Tongue (tissue), 2 donors: ENCODE data around the gene MAPK12. TPM values are rescaled to one million over a fixed set of nuclear protein-coding genes. Genes with fewer than 3 reads are reported as not detected.
A peak's percentile ranks its signal among the peaks of the same experiment; 100 is the strongest.

Experiments
- DNase-seq: peaks from one replicate; pipeline ENCODE4 v3.0.0-alpha.2; 2015
- total RNA-seq: library from RNA; depleted of rRNA; stranded (reverse); fragments of >200 nt; gene quantifications from one replicate; pipeline ENCODE4 v1.2.3, GENCODE V29; 2014

MAPK12 gene
- total RNA-seq, 1 donor from 2014 or later, result 29.4 TPM

DNA sequence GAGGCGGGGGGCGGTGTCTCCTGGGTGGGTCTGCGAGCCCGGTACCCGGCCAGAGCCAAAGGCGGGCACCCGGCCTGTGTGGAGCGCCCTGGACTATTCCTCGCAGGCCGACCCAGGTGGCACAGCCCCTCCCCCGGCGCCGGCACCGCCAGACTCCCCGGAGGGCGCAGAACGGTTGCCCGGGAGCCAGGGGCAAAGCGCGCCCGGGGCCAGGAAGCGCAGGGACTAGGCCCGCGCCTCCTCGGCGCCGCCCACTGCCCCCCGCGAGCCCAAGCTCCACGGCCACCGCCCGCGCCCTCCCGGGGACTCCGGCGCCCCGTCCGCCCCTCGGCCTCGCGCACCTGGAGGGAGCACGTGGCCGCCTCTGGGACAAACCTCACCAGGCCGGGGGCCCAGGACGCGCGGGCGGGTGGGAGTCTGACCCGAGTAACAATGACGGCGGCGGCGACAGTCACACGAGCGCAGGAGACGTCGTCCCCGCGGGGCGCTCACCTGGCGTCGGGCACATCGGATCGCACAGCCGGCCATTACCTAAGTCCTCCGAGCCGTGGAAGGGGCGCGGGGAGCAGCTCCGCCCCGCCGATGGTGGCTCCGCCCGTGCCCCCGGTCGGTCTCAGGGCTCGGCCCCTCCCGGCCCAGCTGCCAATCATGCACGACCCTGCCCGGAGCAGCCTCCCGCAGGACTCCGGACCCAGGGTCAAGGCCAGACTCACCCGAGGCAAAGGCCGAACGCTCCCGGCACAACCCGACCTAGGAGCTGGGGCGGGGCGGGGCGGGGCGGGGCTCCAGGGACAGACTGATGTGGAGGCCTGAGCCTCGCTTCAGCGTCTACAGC is 38.5 kb upstream of the MAPK12 start:
- DNase-seq, result no peak

DNA sequence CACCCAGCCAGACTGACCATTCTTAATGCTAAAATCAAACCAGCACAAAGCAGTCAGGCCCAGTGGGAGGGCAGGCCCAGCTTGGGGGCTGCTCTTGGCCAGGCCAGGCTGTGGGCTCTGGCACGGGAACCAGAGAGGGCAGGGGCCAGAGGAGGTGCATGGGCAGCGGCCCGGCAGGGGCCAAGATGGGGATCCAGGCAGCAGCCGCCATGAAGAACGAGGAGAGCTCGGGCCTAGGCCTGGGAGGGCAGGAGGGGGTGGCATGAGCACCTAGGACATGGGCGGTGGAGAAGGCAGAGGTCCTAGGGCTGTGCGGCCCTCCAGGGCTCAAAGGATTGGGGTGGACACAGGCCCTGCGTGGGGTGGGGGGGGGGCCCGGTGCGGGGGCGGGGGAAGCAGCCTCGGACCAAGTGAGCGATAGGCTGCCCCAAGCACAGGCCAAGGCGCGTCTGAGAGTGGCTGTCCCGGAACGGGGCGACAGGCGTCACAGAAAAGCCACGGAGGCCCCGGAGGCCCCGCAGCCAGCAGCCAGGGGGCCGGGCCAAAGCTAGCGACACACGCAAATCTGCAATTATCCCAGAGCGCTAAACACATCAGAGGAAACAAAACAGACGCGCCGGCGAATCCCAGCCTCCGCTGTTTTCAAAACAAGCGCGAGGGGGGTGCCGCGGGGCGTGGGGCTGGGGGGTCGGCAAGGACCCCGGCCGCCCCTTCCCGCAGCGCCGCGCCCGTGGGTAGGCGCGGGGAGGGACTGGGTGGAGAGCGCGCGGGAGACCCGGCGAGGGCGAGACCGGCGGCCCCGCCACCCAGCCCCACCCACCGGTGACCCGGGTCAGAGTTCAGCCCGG is 37.7 kb upstream of the MAPK12 start:
- peak; percentile 49 for DNase-seq

GRCh38 chr22:50298266-50298637 is 36.8 kb upstream of the MAPK12 start:
- no peak for DNase-seq

- no peak for DNase-seq
Measured at GRCh38 chr22:50297510-50298265, 36.2 kb upstream of the MAPK12 start.

DNA sequence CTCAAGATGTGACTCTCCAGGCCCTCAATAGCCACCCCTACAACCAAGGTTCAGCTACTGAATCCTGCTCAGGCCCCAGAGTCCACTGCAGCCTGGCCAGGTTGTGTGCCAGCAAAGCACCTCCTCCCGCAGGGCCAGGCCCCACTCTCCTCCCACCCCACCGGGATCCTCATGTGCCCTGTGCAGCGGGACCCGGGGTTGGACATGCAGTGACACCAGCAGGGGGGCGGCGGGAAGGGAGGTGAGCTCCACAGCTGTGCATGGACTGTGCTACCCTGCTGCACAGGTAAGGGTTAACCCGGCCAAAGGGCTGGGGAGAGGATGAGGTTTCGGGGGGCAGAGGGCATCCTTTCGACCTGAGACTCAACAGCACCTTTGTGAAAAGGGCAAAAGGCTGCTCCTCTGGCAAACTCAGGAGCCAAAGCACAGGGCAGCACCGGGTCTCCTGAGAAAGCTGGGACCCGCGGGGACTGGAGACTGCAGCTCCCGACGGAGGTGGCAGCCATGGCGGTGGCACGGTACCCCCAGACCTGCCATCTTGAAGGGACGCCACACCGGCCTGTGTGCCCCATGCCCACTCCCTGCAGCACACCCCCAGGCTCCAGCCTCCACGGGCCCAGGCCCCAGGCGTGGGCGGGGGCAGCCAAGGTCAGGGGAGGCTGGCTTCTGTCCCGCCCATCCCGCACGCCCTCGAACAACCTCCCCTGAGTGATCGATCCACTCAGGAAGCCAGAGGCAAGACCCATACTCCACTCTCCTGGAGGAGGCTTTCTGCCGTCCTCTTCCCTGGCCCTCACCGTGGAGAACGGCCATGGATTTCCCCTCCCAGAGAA is 35.4 kb upstream of the MAPK12 start:
- DNase-seq, result no peak

DNA sequence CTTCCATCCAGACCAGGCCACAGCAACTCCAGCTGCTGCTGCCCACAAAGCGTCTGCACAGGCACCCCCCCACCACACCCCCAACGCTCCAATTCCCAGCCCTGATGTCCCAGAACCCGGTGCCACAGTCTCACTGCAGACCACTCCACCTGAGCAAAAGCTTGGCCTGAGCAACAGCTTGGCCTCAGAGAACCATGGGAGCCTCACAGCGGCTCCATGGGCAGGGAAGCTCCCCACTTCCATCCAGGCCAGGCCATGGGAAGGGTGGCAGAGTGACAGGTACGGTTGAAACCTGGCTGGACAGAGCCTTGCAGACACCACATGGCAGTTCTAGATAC is 32.8 kb upstream of the MAPK12 start:
- no peak for DNase-seq

GRCh38 chr22:50293441-50294318 is 32.2 kb upstream of the MAPK12 start:
- DNase-seq, result peak; percentile 82

DNA sequence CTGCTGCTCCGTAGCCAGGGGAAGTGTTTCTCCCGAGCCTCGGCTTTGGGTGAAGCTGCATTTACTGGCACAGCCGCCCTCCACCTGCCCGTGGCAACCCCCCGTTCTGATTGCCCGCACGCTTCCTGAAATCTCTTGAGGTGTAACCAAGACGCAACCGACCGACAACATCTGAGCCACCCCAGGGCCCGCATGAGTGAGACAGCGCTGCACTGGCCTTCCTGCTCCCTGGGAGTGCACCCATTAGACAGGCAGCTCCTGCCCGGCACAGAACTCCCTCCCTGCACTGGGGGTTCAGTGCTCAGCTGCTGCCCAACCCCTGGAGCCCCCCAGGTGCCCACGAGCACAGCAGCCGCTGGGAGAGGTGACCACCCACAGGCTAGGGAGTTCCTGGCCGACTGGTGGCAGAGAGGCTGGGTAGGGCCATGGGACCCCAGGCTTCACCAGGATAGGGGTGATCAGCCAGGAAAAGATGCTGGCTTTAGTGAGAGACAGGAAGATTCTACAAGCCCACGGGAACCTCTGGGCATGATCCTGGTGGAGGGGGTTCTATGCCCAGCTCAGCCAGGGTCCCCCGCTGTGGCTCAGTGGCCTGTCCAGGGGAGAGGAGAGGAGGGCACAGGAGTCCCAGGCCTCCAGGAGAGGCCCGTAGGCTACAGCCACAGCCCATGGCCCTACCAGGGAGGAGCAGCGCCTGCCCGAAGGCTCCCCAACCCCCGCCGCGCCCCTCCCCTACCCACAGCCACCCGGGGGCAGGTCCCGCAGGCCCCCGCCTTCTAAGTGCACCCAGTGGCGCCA is 31.4 kb upstream of the MAPK12 start:
- no peak for DNase-seq

- DNase-seq, result no peak
Measured at GRCh38 chr22:50289942-50290630, 28.6 kb upstream of the MAPK12 start.

DNA sequence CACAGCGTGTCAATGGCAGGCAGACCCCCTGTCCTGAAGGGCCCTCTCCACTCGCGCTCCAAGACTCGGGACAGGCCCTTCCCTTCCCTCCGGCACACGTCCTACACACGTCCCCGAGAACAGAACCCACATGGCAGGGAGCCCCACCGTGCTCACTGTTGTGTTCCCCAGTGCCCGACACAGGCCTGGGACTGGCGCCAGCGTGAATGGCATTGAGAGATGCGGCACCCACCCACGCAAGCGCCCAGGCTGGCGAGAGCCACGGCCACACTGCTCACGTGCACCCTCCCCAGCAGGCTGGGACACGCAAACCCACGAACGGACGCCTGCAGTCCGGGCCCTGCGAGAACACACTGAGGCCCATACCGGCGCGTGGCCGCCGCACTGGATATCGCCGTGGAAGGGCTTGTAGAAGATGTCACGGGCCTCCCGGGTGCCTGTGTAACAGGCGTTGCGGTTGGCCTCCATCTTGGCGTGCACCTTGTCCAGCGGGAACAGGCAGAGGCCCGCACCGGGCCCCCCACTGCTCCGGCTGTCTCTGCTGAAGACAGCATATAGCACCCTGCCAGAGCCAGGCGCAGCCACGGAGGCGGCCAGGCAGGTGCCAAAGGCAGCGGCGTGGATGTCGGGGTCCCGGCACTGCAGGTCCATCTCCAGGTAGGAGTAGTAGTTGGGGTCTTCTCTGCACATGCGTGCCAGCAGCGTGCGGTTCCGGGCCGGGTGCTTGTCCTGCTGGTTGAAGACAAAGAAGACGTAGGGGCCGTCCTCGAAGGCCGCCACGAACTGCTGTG is 27.9 kb upstream of the MAPK12 start:
- no peak for DNase-seq

DNA sequence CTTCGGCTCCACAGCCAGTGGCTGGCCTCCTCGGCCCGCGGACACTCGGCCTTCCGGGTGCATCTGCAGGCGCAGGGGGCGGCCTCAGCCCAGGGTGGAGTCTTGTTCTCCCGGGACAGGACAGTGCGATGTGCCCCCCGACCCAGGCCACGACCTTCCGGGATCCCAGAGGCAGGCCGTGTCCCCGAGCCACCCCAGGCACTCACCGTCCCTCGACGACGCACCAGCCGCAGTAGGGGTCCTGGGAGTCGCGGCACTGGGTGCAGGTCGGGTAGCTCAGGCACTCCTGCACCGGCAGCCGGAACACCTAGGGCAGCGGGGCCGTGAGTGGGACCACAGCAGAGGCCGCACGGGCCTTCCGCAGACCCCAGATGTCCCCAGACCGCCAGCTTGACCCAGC is 26.2 kb upstream of the MAPK12 start:
- DNase-seq, result no peak

GRCh38 chr22:50286701-50287318 is 25.3 kb upstream of the MAPK12 start:
- DNase-seq, result no peak

GRCh38 chr22:50286275-50286674 is 24.8 kb upstream of the MAPK12 start:
- no peak for DNase-seq

GRCh38 chr22:50285568-50286229 is 24.2 kb upstream of the MAPK12 start:
- DNase-seq, result no peak

GRCh38 chr22:50284479-50284878 is 23.0 kb upstream of the MAPK12 start:
- no peak for DNase-seq

- DNase-seq, result no peak
Measured at GRCh38 chr22:50283821-50284220, 22.3 kb upstream of the MAPK12 start.

GRCh38 chr22:50282361-50283155 is 21.1 kb upstream of the MAPK12 start:
- DNase-seq, result peak; percentile 64
